NB4 (cell line): ENCODE data around the gene COA1.

ENCODE experiments used
- POLR2A ChIP-seq: IDR thresholded peaks from 2 replicates; pipeline ENCODE4 v1.6.1; 2011; ENCODE audit warnings: mild to moderate bottlenecking; ENCODE audit not compliant: insufficient read length; ENCODE audit errors: extremely low read depth
- TF ChIP-seq, protein P1 (sequence below): IDR thresholded peaks from one replicate; pipeline ENCODE4 v1.5.1; 2012; ENCODE audit warnings: low read depth, low read length
- TF ChIP-seq, protein P2 (sequence below): IDR thresholded peaks from 2 replicates; pipeline ENCODE4 v1.6.1; 2011; ENCODE audit warnings: low read depth, low read length

DNA sequence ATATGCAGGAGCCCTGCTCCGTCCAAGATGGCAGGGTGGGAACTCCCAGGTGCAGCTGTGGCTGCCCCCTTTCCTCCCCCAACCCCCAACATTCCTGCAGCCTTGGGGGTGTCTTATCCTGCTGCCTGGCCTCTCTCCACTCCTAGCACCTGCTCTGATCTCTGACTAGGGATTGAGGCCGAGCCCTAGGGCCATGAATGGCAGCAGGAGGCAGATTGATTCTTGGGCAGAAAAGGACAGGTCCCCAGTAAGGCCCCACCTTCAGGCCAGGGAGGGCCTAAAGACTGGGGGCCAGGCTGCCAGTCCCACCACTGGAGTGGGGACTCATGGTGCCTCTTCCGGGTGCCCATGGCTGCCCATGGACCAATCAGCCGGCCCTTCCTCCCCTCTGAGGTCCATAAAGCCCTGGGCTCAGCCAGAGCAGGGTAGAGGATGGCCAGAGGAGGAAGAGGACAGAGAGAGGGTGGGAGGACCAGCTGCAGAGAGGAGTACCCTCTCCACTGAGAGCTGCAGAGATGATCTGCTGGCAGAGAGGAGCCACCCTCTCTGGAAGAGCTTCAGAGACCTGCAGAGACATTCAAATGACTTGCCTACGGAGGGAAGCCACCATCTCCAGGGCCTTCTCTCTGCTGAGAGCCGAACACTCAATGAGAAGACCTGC, 8.3 kb upstream of the COA1 start:
- TF ChIP-seq, protein P1, sequence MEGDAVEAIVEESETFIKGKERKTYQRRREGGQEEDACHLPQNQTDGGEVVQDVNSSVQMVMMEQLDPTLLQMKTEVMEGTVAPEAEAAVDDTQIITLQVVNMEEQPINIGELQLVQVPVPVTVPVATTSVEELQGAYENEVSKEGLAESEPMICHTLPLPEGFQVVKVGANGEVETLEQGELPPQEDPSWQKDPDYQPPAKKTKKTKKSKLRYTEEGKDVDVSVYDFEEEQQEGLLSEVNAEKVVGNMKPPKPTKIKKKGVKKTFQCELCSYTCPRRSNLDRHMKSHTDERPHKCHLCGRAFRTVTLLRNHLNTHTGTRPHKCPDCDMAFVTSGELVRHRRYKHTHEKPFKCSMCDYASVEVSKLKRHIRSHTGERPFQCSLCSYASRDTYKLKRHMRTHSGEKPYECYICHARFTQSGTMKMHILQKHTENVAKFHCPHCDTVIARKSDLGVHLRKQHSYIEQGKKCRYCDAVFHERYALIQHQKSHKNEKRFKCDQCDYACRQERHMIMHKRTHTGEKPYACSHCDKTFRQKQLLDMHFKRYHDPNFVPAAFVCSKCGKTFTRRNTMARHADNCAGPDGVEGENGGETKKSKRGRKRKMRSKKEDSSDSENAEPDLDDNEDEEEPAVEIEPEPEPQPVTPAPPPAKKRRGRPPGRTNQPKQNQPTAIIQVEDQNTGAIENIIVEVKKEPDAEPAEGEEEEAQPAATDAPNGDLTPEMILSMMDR: no peak
- no peak for TF ChIP-seq POLR2A
- TF ChIP-seq, protein P2, sequence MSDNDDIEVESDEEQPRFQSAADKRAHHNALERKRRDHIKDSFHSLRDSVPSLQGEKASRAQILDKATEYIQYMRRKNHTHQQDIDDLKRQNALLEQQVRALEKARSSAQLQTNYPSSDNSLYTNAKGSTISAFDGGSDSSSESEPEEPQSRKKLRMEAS: no peak
